Measurements from ENCODE around the gene SLC22A16. TPM values are rescaled to one million over a fixed set of nuclear protein-coding genes. Genes with fewer than 3 reads are reported as not detected.

Gene SLC22A16
- total and polyA plus RNA-seq, 10 donors = 0.07 to 2.8 (median 1.1) TPM; not detected in 2

DNA sequence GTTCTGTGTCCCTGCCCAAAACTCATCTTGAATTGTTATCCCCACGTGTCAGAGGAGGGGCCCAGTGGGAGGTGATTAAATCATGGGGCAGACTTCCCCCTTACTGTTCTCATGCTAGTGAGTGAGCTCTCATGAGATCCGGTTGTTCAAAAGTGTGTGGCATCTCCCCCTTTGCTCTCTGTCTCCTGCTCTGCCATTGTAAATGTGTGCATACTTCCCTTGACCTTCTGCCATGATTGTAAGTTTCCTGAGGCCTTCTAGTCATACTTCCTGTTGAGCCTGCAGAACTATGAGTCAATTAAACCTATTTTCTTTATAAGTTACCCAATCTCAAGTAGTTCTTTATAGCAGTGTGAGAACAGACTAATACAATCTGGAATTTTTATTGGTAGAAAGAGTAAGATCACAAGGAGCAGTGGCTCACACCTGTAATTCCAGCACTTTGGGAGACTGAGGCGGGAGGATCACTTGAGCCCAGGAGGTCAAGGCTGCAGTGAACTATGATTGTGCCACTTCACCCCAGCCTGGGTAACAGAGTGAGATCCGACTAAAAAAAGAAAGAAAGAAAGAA lies 47.1 kb upstream of the SLC22A16 start:
- no peak overlapping the region for H3K4me3 ChIP-seq
- WGBS, 5 donors = 68 to 82% (median 69%) methylated on average over 4 of the region's 4 CpGs
- peaks cover 0 to 8% (median 7%) of the 10 kb centered on the region in 6 donors for H3K4me1 ChIP-seq
- intact Hi-C loops (cut with DNase I; ENCODE audit: low total_unique reads) = no loop called here
- peaks cover 0 to 9% (median 0%) of the 10 kb centered on the region in 7 donors for H3K27me3 ChIP-seq (replicated peaks in 1 of 7)
- TF ChIP-seq, protein P1, sequence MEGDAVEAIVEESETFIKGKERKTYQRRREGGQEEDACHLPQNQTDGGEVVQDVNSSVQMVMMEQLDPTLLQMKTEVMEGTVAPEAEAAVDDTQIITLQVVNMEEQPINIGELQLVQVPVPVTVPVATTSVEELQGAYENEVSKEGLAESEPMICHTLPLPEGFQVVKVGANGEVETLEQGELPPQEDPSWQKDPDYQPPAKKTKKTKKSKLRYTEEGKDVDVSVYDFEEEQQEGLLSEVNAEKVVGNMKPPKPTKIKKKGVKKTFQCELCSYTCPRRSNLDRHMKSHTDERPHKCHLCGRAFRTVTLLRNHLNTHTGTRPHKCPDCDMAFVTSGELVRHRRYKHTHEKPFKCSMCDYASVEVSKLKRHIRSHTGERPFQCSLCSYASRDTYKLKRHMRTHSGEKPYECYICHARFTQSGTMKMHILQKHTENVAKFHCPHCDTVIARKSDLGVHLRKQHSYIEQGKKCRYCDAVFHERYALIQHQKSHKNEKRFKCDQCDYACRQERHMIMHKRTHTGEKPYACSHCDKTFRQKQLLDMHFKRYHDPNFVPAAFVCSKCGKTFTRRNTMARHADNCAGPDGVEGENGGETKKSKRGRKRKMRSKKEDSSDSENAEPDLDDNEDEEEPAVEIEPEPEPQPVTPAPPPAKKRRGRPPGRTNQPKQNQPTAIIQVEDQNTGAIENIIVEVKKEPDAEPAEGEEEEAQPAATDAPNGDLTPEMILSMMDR (IDR thresholded peaks at IDR 0.05 in 8 of 11, conservative IDR thresholded peaks at IDR 0.05 in 3 of 11) = no peak
- TF ChIP-seq POLR2AphosphoS5 (IDR thresholded peaks at IDR 0.05) (no peak), POLR2A (IDR thresholded peaks at IDR 0.05) (no peak)
- H3K36me3 ChIP-seq = no peaks in the 10 kb centered on the region
- DNase-seq = no peak
- H3K27ac ChIP-seq = no peak overlapping the region
- no peaks in the 10 kb centered on the region for H3K9me3 ChIP-seq

GRCh38 chr6:110522427-110522826 lies 46.0 kb upstream of the SLC22A16 start:
- H3K27me3 ChIP-seq (replicated peaks in 1 of 7) = peaks cover 0 to 17% (median 0%) of the 10 kb centered on the region in 7 donors
- intact Hi-C loops (cut with DNase I; ENCODE audit: low total_unique reads) = no loop called here
- 77 to 99% (median 85%) methylated on average over 3 of the region's 3 CpGs for WGBS, 5 donors
- H3K27ac ChIP-seq = no peak overlapping the region
- H3K4me1 ChIP-seq = no peaks in the 10 kb centered on the region
- H3K36me3 ChIP-seq = no peaks in the 10 kb centered on the region
- no peaks in the 10 kb centered on the region for H3K9me3 ChIP-seq
- no peak for DNase-seq
- no peak overlapping the region for H3K4me3 ChIP-seq
- TF ChIP-seq POLR2A (IDR thresholded peaks at IDR 0.05) (no peak), POLR2AphosphoS5 (IDR thresholded peaks at IDR 0.05) (no peak)
- TF ChIP-seq, protein P1 (IDR thresholded peaks at IDR 0.05 in 8 of 11, conservative IDR thresholded peaks at IDR 0.05 in 3 of 11) = no peak

GRCh38 chr6:110520992-110521543 lies 44.7 kb upstream of the SLC22A16 start:
- Histone ChIP-seq H3K9me3 (no peaks in the 10 kb centered on the region), H3K36me3 (no peaks in the 10 kb centered on the region), H3K27me3 (replicated peaks in 1 of 7) (peaks cover 0 to 17% (median 0%) of the 10 kb centered on the region in 7 donors), H3K4me1 (no peaks in the 10 kb centered on the region), H3K27ac (no peak overlapping the region), H3K4me3 (no peak overlapping the region)
- DNase-seq = no peak
- 70 to 85% (median 84%) methylated on average over 17 of the region's 17 CpGs for WGBS, 5 donors
- intact Hi-C loops (cut with DNase I; ENCODE audit: low total_unique reads) = no loop called here
- TF ChIP-seq POLR2A (IDR thresholded peaks at IDR 0.05) (no peak), POLR2AphosphoS5 (IDR thresholded peaks at IDR 0.05) (no peak)
- TF ChIP-seq, protein P1 (IDR thresholded peaks at IDR 0.05 in 8 of 11, conservative IDR thresholded peaks at IDR 0.05 in 3 of 11) = no peak

GRCh38 chr6:110520209-110520965 lies 44.0 kb upstream of the SLC22A16 start:
- no peak for DNase-seq
- Histone ChIP-seq H3K4me3 (no peak overlapping the region), H3K27me3 (replicated peaks in 1 of 7) (peaks cover 0 to 17% (median 0%) of the 10 kb centered on the region in 7 donors), H3K4me1 (no peaks in the 10 kb centered on the region), H3K27ac (no peak overlapping the region), H3K9me3 (no peaks in the 10 kb centered on the region), H3K36me3 (no peaks in the 10 kb centered on the region)
- no peak for TF ChIP-seq POLR2A (IDR thresholded peaks at IDR 0.05)
- TF ChIP-seq, protein P1 (IDR thresholded peaks at IDR 0.05 in 8 of 11, conservative IDR thresholded peaks at IDR 0.05 in 3 of 11) = no peak
- TF ChIP-seq POLR2AphosphoS5 (IDR thresholded peaks at IDR 0.05) = no peak
- WGBS, 5 donors = 69 to 85% (median 81%) methylated on average over 12 of the region's 12 CpGs
- intact Hi-C loops (cut with DNase I; ENCODE audit: low total_unique reads) = no loop called here
